Neural progenitor cell (in vitro differentiated cells): ENCODE data around the gene ERCC5.

Experiments
- CTCF ChIP-seq: fragments of 200-600 bp; sonication (generic); IDR thresholded peaks from 2 replicates; pipeline ENCODE4 v1.5.1; 2017; ENCODE audit warnings: antibody characterized with exemption, mild to moderate bottlenecking
- EZH2 ChIP-seq: fragments of 200-600 bp; sonication (generic); IDR thresholded peaks from 2 replicates; pipeline ENCODE4 v1.6.1; 2017; ENCODE audit warnings: antibody characterized with exemption, mild to moderate bottlenecking, moderate library complexity

GRCh38 chr13:102905905-102906771, 60.3 kb downstream of the ERCC5 start:
- TF ChIP-seq CTCF, result no peak
- TF ChIP-seq EZH2, result no peak
